HG02938 (cell line): Measurements from ENCODE around the gene MTHFD1L.

Source experiments
- ATAC-seq: cut with Tn5 transposase; IDR thresholded peaks from one replicate; pipeline ENCODE4 v1.9.1; 2021; ENCODE audit warnings: mild to moderate bottlenecking, moderate library complexity; ENCODE audit not compliant: unreplicated experiment

The MTHFD1L gene

GRCh38 chr6:150981669-150982068, 116.2 kb downstream of the MTHFD1L start:
- ATAC-seq, result no peak

DNA sequence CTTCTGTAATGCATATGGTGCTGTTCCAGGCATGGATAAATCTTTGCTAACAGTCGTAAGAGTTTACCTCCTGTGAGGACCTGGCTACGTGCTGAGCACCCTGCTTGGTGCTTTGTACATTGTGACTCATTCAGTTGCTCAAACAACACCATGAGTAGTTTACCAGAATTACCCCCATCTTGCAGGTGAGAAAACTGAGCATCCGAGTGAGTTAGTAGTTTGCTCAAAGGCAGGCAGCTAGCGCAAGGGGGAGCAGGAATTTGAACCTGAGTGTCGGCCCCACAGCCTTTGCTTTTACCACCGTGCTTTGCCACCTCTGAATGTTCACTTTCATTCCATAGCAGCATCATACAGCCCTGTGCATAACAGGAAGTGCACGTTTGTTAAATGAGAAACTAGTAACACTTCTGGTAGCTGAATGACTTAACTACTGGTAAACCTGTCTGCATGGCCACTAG, 121.9 kb downstream of the MTHFD1L start:
- ATAC-seq, result peak; percentile 82

DNA sequence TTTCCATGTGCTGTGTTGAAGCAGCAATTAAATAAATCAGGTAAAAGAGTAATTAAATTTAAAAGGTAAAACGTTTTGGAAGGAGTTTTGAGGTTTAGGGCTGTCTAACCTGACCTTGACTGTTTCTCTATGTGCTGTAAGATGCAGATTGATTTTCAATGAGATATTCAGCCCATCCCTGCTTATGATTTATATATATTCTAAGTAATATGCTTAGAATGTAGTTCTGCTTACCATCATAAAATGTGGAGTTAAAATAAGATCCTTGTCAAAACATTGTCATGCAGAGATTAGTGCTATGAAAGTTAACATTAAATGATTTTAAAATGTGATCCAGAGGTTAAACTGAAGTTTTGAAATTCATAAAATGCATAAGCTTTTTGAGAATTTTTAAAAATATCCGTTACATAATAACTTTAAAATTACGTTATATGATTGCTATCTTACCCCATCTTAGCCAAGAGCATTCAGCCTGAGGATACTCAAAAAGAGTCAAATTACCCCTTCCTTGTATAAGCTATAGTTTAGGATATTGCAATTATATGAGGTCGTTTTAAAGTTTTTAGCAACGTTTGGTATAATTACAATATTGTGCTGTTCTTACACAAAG, 122.5 kb downstream of the MTHFD1L start:
- ATAC-seq, result no peak

DNA sequence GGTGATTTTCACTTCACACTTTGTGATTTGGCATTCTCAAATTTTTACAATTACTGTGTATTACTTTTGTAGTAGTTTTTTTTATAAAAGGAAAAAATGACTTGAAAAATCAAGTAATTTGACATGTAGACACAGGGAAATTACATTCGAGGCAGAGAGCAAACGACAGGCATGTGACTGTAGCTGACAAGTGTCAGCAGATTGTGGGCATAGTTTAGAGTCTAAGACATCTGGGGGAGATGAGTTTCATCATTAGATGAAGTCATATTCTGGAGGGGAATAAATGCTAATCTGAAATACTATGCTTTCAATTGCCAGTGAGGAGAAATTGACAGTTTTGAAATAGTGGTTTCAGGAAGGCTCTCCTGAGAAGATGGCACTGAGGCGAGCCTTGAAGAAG, 126.0 kb downstream of the MTHFD1L start:
- ATAC-seq, result no peak

DNA sequence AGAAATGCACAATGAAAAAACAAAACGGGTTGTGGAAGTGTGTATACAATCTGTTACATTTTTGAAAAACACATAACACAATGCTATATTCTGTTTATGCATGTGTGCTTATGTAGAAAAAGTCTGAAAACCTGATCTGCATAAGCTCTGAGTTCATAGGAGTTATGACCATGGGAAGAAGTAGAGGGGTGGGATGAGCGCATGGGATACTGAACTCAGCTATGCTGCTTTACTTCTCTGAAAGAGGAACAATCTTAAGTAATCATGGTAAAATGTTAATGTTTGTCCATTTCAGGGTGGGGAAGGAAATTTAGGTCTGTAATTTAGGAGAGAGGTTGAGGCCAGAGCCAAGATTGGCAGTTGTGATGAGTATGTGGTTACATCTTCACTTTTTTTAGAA, 126.8 kb downstream of the MTHFD1L start:
- no peak for ATAC-seq

DNA sequence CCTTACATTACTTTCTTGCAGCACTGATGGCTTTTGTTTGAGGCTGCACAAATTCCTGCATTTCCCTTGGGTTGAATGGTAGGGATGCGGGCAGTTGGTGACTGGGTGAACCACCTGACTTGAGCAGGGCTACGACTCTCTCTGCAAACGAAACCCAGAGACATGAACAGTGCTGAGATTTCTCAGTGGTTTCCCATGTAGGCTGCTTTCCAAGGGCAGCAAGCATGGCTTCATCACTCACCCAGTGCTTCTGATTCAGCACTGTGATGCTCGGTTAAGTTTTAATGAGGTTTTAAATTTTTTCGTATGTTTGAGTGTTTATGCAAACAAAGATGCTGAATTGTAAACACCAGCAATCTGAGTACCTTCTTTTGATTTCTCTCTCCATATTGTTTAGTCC, 127.2 kb downstream of the MTHFD1L start:
- no peak for ATAC-seq

GRCh38 chr6:150993253-150993652, 127.8 kb downstream of the MTHFD1L start:
- no peak for ATAC-seq

GRCh38 chr6:150994026-150994425, 128.5 kb downstream of the MTHFD1L start:
- no peak for ATAC-seq

GRCh38 chr6:150996968-150997367, 131.5 kb downstream of the MTHFD1L start:
- ATAC-seq, result no peak

- no peak for ATAC-seq
Observed at GRCh38 chr6:150999107-150999506, 133.6 kb downstream of the MTHFD1L start.

GRCh38 chr6:150999576-150999975, 134.1 kb downstream of the MTHFD1L start:
- ATAC-seq, result no peak

GRCh38 chr6:151001387-151002056, 136.0 kb downstream of the MTHFD1L start:
- no peak for ATAC-seq

DNA sequence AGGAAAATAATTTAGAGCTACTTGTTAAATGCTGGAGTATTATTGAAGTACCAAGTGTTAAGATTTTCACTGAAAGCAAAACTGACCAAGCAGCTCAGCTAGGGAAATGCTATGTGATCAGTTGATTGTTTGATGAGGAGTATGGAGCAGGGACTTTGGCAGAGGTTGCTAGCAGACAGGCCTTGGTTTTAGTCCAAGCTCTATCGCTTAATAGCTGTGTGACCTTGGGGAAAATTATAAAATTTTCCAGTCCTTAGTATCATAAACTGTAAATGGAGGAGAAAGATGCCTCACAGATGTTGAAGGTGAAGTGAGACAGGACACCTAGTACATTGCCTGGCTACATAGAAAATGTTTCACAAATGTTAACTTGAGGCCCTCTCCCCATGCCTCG, 136.6 kb downstream of the MTHFD1L start:
- no peak for ATAC-seq

GRCh38 chr6:151002491-151002935, 137.0 kb downstream of the MTHFD1L start:
- ATAC-seq, result no peak

GRCh38 chr6:151004383-151005024, 139.0 kb downstream of the MTHFD1L start:
- ATAC-seq, result no peak

GRCh38 chr6:151005164-151005563, 139.7 kb downstream of the MTHFD1L start:
- ATAC-seq, result no peak

DNA sequence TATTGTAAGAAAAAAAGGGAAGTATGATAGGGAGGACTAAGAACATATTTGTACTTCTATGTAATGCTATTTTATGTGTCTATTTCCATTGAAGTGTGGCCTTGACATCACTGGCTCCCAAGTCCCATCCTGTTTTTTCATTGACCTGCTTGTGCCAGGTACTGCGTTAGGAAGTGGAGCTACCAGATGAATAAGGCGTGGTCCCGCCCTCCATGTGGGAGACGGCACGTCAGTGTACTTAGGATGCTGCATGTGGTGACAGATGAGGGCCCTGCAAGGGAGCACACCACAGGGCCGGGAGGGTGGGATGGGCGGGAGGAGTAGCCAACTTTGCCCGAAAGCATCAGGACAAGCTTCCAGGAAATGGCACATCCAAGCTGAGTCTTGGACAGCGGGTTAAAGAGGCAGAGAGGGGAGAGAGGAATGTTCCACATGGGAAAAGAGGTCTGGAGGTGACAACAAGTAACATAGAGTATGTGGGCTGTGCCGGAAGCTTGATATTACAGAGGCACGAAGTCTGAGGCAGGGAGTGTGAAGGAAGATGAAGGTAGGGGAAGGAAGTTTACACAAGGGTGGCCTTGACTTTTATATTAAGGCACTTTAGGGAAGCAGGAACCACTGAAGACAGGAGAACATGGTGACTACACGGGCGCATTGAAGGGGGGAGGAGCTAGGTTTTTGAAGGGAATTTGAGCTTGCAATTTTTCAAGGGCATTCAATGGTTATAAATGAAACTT, 140.6 kb downstream of the MTHFD1L start:
- no peak for ATAC-seq

DNA sequence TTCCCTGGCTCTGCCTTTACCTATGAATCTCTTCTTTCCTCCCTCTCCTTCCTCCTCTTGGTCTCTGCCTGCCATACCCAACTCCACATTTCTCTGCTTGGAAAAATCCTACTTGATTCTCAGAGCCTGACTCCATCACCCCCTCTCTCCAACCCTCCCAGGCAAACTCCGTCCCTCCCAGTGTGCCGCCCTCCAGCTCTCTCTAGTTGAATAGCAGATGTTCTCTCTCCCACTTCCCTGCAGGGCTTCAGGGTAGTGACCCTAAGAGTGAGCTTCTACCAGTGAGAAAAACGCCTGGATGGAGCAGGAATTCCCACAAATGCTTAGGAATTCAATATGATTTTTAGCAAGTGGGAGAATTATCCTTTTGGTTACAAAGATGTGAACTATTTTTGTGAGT, 141.6 kb downstream of the MTHFD1L start:
- no peak for ATAC-seq

GRCh38 chr6:151007922-151008321, 142.4 kb downstream of the MTHFD1L start:
- no peak for ATAC-seq

- no peak for ATAC-seq
Observed at GRCh38 chr6:151008425-151008824, 142.9 kb downstream of the MTHFD1L start.

DNA sequence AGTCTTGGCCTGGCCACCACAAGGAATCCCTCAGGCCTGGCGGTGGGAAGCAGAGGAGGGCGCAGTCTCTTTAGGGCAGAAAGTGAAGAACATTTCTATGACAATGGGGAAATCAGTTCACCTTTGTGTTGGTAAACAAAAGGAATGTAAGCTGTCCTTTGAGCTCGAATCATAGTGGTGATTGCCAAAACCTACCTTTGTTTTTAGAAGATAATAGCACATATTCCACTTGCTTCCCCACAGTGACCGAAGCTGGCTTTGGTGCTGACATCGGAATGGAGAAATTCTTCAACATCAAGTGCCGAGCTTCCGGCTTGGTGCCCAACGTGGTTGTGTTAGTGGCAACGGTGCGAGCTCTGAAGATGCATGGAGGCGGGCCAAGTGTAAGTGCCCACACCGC, 144.1 kb downstream of the MTHFD1L start:
- no peak for ATAC-seq

DNA sequence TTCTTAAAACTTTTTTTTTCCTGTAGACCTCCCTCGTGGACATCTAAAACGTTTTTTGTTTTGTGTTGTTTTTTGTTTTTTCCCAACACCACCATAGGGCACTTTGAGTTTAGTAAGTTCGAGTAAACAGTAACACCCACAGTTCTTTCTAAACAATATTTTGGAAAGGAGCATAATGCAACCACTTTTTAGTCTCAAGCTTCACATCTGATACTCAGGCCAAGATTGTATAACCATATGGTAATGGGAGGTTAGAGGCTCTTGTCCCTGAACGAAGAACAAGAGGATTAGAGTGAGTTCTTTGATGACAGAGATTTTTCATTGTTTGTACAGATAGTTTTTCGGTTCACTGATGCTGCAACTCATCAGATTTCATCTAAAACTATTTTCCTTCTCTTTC, 144.6 kb downstream of the MTHFD1L start:
- no peak for ATAC-seq
